HepG2 (cell line): ENCODE results near the gene NTN5. TPM values are rescaled to one million over a fixed set of nuclear protein-coding genes. Genes with fewer than 3 reads are reported as not detected.
"Not testable (repeated sequence)": the region's sequence is repeated elsewhere in the genome, so short reads cannot be mapped to it uniquely, and the experiment has no call there.

Experiments used
- ATAC-seq: fragments of 200-7000 bp; cut with Tn5 transposase; 3 replicates; pipeline ENCODE4 v1.9.1; 2020; ENCODE audit warnings: mild to moderate bottlenecking, moderate library complexity
- BruUV-seq: library from RNA; stranded (reverse); fragments of 400-500 nt; replicated peaks from 2 replicates; lab custom pipeline; 2021; lab: Mats Ljungman, UMichigan
- CTCF ChIA-PET: fragments of 300-600 bp; formaldehyde crosslinking; extraction: SDS; loops from one replicate; lab custom pipeline; 2021; ENCODE audit warnings: low total read pairs, inconsistent platforms, low intra/inter-chr PET ratio; lab: Yijun Ruan, JAX
- POLR2A ChIA-PET: fragments of 350-600 bp; sonication (Branson Sonifier 250); formaldehyde crosslinking; loops from one replicate; lab custom pipeline; 2020; ENCODE audit warnings: antibody characterized with exemption, inconsistent platforms; lab: Yijun Ruan, JAX
- DNase-seq: peaks from one replicate; pipeline ENCODE4 v3.0.0-alpha.2; 2015; ENCODE audit warnings: low spot score
- FAIRE-seq: peaks from 3 replicates; lab custom pipeline; 2011; peaks lifted over from hg19 to GRCh38; lab: Jason Lieb, UNC
- H2AFZ ChIP-seq: one replicate; pipeline ENCODE4 v1.6.1; 2011; ENCODE audit warnings: low read length, inconsistent platforms
- H3K27ac ChIP-seq: fragments of 300-600 bp; 3 replicates; pipeline ENCODE4 v1.8.0; 2011; ENCODE audit warnings: mixed run types, mild to moderate bottlenecking, mixed read lengths, low read length, inconsistent platforms; ENCODE audit not compliant: insufficient read depth; ENCODE audit errors: extremely low read length
- H3K27me3 ChIP-seq, 2 experiments: fragments of 200-600 bp in 1 of 2; 2 replicates in 1 of 2; 3 replicates in 1 of 2; pipeline versions ENCODE4 v1.6.0 to v1.8.0; 2011; ENCODE audit warnings: low read length in 2 of 2, mild to moderate bottlenecking in 2 of 2, moderate library complexity in 2 of 2, inconsistent platforms in 1 of 2; ENCODE audit not compliant: insufficient read depth in 2 of 2, control insufficient read depth in 1 of 2
- H3K36me3 ChIP-seq, 2 experiments: fragments of 200-600 bp in 1 of 2; replicated peaks in 1 of 2; 2 replicates in 1 of 2; 3 replicates in 1 of 2; pipeline versions ENCODE4 v1.5.1 to v1.8.0; 2011; ENCODE audit warnings: low read length in 2 of 2, inconsistent platforms in 1 of 2; ENCODE audit not compliant: insufficient read depth in 2 of 2, control insufficient read depth in 1 of 2
- H3K4me1 ChIP-seq: 2 replicates; pipeline ENCODE4 v1.5.1; 2012; ENCODE audit warnings: low read length, inconsistent platforms; ENCODE audit not compliant: insufficient read depth
- H3K4me2 ChIP-seq: 2 replicates; pipeline ENCODE4 v1.6.0; 2011; ENCODE audit warnings: low read depth, low read length, inconsistent platforms
- H3K4me3 ChIP-seq, 3 experiments: fragments of 200-600 bp in 1 of 3; sonication (generic), shearing (Covaris generic) in 1 of 3; replicated peaks in 1 of 3; 2 replicates each; pipeline ENCODE4 v1.5.1; 2011 to 2016; ENCODE audit warnings: low read length in 3 of 3, inconsistent platforms in 2 of 3, low read depth in 2 of 3, mild to moderate bottlenecking in 2 of 3, control low read depth in 1 of 3, mixed read lengths in 1 of 3; ENCODE audit not compliant: insufficient read depth in 1 of 3
- H3K79me2 ChIP-seq: one replicate; pipeline ENCODE4 v1.6.1; 2011; ENCODE audit warnings: low read length, inconsistent platforms; ENCODE audit not compliant: insufficient read depth
- H3K9ac ChIP-seq: 2 replicates; pipeline ENCODE4 v1.6.0; 2011; ENCODE audit warnings: mild to moderate bottlenecking, low read depth, low read length, inconsistent platforms; ENCODE audit not compliant: insufficient read depth
- H3K9me3 ChIP-seq: 2 replicates; pipeline ENCODE4 v1.5.1; 2012; ENCODE audit warnings: mild to moderate bottlenecking, low read length
- H4K20me1 ChIP-seq: 2 replicates; pipeline ENCODE4 v1.6.0; 2011; ENCODE audit warnings: inconsistent platforms, mild to moderate bottlenecking, low read length, moderate library complexity; ENCODE audit not compliant: insufficient read depth
- ARNT2 ChIP-seq: sonication (generic); formaldehyde crosslinking; IDR thresholded peaks from 2 replicates; pipeline ENCODE4 v1.8.0; 2022; ENCODE audit warnings: mild to moderate bottlenecking, low read depth, missing genetic modification reagents, moderate library complexity
- FOXP4 ChIP-seq: sonication (generic); formaldehyde crosslinking; IDR thresholded peaks from 2 replicates; pipeline ENCODE4 v1.4.0; 2020; ENCODE audit warnings: missing genetic modification reagents
- GATAD2A ChIP-seq: IDR thresholded peaks from 2 replicates; pipeline ENCODE4 v1.6.1; 2016
- HMGXB4 ChIP-seq, 2 experiments: sonication (generic) in 1 of 2; formaldehyde crosslinking in 1 of 2; IDR thresholded peaks; 2 replicates each; pipeline versions ENCODE4 v1.4.0 to v1.6.1; 2018 to 2020; ENCODE audit warnings: missing genetic modification reagents in 2 of 2, borderline replicate concordance in 1 of 2, low read depth in 1 of 2, mild to moderate bottlenecking in 1 of 2, missing biosample characterization in 1 of 2
- POGZ ChIP-seq: sonication (generic); formaldehyde crosslinking; IDR thresholded peaks from 2 replicates; pipeline ENCODE4 v1.4.0; 2020; ENCODE audit warnings: mild to moderate bottlenecking, missing genetic modification reagents
- SP5 ChIP-seq: IDR thresholded peaks from 2 replicates; pipeline ENCODE4 v1.6.1; 2016; ENCODE audit warnings: low read depth, borderline replicate concordance
- ZMYM3 ChIP-seq: sonication (generic); formaldehyde crosslinking; IDR thresholded peaks from 2 replicates; pipeline ENCODE4 v1.5.1; 2020; ENCODE audit warnings: mild to moderate bottlenecking, missing genetic modification reagents
- ZNF121 ChIP-seq: sonication (generic); formaldehyde crosslinking; IDR thresholded peaks from 2 replicates; pipeline ENCODE4 v1.5.0; 2020; ENCODE audit warnings: mild to moderate bottlenecking, missing genetic modification reagents
- ZNF274 ChIP-seq: sonication (generic); formaldehyde crosslinking; IDR thresholded peaks from 2 replicates; pipeline ENCODE4 v1.5.1; 2020; ENCODE audit warnings: mild to moderate bottlenecking, missing genetic modification reagents
- ZSCAN29 ChIP-seq: sonication (generic); formaldehyde crosslinking; conservative IDR thresholded peaks from 2 replicates; pipeline ENCODE4 v1.4.0; 2020; ENCODE audit warnings: mild to moderate bottlenecking, missing genetic modification reagents
- WGBS: methylation state at CpG from one replicate; pipeline ENCODE4 v1.1.6; 2017; ENCODE audit warnings: low lambda C conversion rate; 5-methylcytosine and 5-hydroxymethylcytosine counted together
- in situ Hi-C: cut with HindIII; loops from 2 replicates; pipeline ENCODE4 v1.10.0; 2017; ENCODE audit warnings: low pct_unique_long_range_greater_than_20kb; ENCODE audit not compliant: extremely low pct_ligation_motif_present
- intact Hi-C: fragments of 100-400 bp; cut with micrococcal nuclease; formaldehyde crosslinking; loops from one replicate; pipeline ENCODE4 v1.10.0; 2022; ENCODE audit not compliant: unreplicated experiment
- polyA plus RNA-seq, 8 experiments: library from polyadenylated mRNA; depleted of rRNA in 3 of 8; stranded (reverse) in 7 of 8; unstranded in 1 of 8; fragments of >200 nt; fragmentation: Illumina TruSeq in 4 of 8; extraction: Trizol in 4 of 8; gene quantifications; 2 replicates each; pipeline versions ENCODE4 v1.2.1 to v1.2.3, GENCODE V29; 2011 to 2016; ENCODE audit warnings: low read depth in 4 of 8, missing spikeins in 1 of 8, mixed read lengths in 1 of 8; ENCODE audit not compliant: insufficient read depth in 1 of 8
- total RNA-seq, 5 experiments: library from RNA; depleted of rRNA; stranded (reverse); fragments of >200 nt; fragmentation: Illumina TruSeq; extraction: Trizol; gene quantifications; 2 replicates each; pipeline ENCODE4 v1.2.3, GENCODE V29; 2016; ENCODE audit warnings: low read depth in 1 of 5

Gene NTN5
- total and polyA plus RNA-seq, 2 of the 13 experiments (the other 11 are each of a cell fraction or from before 2014, with no cell fraction given): 0.05 TPM; not detected in 1

- peak; percentile 27; the same call in 1 of the 2 replicates for TF ChIP-seq POGZ (CRISPR knock-in tag)
- peak; percentile 75 for TF ChIP-seq ZMYM3 (CRISPR knock-in tag)
- TF ChIP-seq ZNF274 (CRISPR knock-in tag): no peak
- TF ChIP-seq SP5: 0 out of 2 replicates have a peak, but pooled peaks have one; percentile 35
- TF ChIP-seq ARNT2 (CRISPR knock-in tag): no peak
- no peak for TF ChIP-seq HMGXB4 (CRISPR knock-in tag; IDR thresholded peaks at IDR 0.05; ENCODE audit: borderline replicate concordance in 1 of 2, low read depth in 1 of 2)
- TF ChIP-seq FOXP4 (CRISPR knock-in tag): no peak
- peak; percentile 85 for TF ChIP-seq ZNF121
- TF ChIP-seq ZSCAN29 (CRISPR knock-in tag): no peak
- TF ChIP-seq GATAD2A (CRISPR knock-in tag): 0 out of 2 replicates have a peak, but pooled peaks have one; percentile 32
Observed at GRCh38 chr19:48680436-48681126, 7.8 kb upstream of the NTN5 start (continued).

GRCh38 chr19:48680006-48680405 is 7.2 kb upstream of the NTN5 start:
- POLR2A ChIA-PET: interaction anchor here (1.4 kb wide), 1 partner anchor 15 kb away, joined by 4 read pairs; the partner anchor contains the start of gene FUT2
- H2AFZ ChIP-seq, H4K20me1 ChIP-seq, H3K79me2 ChIP-seq, ATAC-seq, H3K9me3 ChIP-seq, H3K36me3 ChIP-seq, H3K9ac ChIP-seq, H3K27ac ChIP-seq, BruUV-seq, in situ Hi-C loops, H3K4me2 ChIP-seq, H3K27me3 ChIP-seq, DNase-seq, CTCF ChIA-PET, H3K4me3 ChIP-seq, FAIRE-seq: not testable (repeated sequence)
- WGBS: 79% methylated on average over 12 of the region's 19 CpGs
- intact Hi-C loops: loop anchor here (2.0 kb wide), 1 partner anchor 33 kb away; the partner anchor contains the start of gene CA11
- peaks cover 42% of the 10 kb centered on the region for H3K4me1 ChIP-seq
